Activated CD8-positive, alpha-beta memory T cell treated with anti-CD3 and anti-CD28 coated beads, Interleukin-2, amount 10 ng/mL, durations not matched to agents 7 days and 5 days (primary cell): Measurements from ENCODE around the gene LVRN. TPM values are rescaled to one million over a fixed set of nuclear protein-coding genes. Genes with fewer than 3 reads are reported as not detected.
A peak's percentile ranks its signal among the peaks of the same experiment; 100 is the strongest.
"Not testable (repeated sequence)": the region's sequence is repeated elsewhere in the genome, so short reads cannot be mapped to it uniquely, and the experiment has no call there.

ENCODE experiments used
- ATAC-seq: fragments of 150-1000 bp; cut with Tn5 transposase; one replicate; pipeline ENCODE4 v1.10.0; 2021; ENCODE audit warnings: moderate library complexity
- CTCF ChIA-PET: fragments of 350-600 bp; sonication (Branson Sonifier 250); formaldehyde crosslinking; loops from one replicate; lab custom pipeline; 2021; ENCODE audit warnings: antibody characterized with exemption; lab: Charles Lee
- DNase-seq: peaks from one replicate; pipeline ENCODE4 v3.0.0-alpha.2; 2020
- H3K27ac Mint-ChIP-seq: one replicate; pipeline ENCODE4 v1.8.0; 2021; ENCODE audit warnings: mild to moderate bottlenecking, mixed read lengths
- H3K27me3 Mint-ChIP-seq: one replicate; pipeline ENCODE4 v1.8.0; 2021; ENCODE audit warnings: mixed read lengths
- H3K36me3 Mint-ChIP-seq: one replicate; pipeline ENCODE4 v1.8.0; 2021; ENCODE audit warnings: mild to moderate bottlenecking, mixed read lengths
- H3K4me1 Mint-ChIP-seq: one replicate; pipeline ENCODE4 v1.8.0; 2021; ENCODE audit warnings: mixed read lengths
- H3K4me3 Mint-ChIP-seq: one replicate; pipeline ENCODE4 v1.8.0; 2021; ENCODE audit warnings: mild to moderate bottlenecking, moderate library complexity, mixed read lengths
- H3K9me3 Mint-ChIP-seq: one replicate; pipeline ENCODE4 v1.8.0; 2022; ENCODE audit warnings: low read depth, mixed read lengths
- total RNA-seq, 2 experiments: library from RNA; stranded (reverse); gene quantifications; one replicate each; pipeline ENCODE4 v1.2.3, GENCODE V29; 2021

LVRN gene, protein sequence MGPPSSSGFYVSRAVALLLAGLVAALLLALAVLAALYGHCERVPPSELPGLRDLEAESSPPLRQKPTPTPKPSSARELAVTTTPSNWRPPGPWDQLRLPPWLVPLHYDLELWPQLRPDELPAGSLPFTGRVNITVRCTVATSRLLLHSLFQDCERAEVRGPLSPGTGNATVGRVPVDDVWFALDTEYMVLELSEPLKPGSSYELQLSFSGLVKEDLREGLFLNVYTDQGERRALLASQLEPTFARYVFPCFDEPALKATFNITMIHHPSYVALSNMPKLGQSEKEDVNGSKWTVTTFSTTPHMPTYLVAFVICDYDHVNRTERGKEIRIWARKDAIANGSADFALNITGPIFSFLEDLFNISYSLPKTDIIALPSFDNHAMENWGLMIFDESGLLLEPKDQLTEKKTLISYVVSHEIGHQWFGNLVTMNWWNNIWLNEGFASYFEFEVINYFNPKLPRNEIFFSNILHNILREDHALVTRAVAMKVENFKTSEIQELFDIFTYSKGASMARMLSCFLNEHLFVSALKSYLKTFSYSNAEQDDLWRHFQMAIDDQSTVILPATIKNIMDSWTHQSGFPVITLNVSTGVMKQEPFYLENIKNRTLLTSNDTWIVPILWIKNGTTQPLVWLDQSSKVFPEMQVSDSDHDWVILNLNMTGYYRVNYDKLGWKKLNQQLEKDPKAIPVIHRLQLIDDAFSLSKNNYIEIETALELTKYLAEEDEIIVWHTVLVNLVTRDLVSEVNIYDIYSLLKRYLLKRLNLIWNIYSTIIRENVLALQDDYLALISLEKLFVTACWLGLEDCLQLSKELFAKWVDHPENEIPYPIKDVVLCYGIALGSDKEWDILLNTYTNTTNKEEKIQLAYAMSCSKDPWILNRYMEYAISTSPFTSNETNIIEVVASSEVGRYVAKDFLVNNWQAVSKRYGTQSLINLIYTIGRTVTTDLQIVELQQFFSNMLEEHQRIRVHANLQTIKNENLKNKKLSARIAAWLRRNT
- under 1 TPM; 0.09 to 0.23 TPM for total RNA-seq

DNA sequence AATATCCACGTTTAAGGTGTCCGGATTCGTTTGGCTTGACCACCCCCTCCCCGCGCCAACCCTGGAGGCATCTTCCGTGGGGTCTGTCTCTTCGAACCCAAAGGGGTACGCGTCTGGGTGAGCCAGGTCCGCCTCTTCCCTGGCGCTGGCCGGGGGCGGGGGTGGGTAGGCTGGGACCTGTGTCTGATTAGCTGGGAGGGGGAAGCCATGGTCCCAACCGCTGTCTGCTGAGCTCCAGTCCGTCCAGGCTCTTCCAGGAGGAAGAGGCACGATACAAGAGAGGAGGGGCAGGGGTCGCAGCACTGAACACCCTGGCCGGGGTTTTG lies at the start of gene LVRN:
LVRN (plus strand) TSS at position 237 of the 326 bp plus-strand sequence. CDS start 143 bp downstream, outside the sequence.
- Mint-ChIP-seq H3K36me3 (no peaks in the 10 kb centered on the region), H3K4me3 (peak within 1 kb of the TSS; percentile 19), H3K4me1 (peaks cover 13% of the 10 kb centered on the region), H3K27me3 (peaks cover 73% of the 10 kb centered on the region), H3K9me3 (no peaks in the 10 kb centered on the region), H3K27ac (no peak within 1 kb of the TSS)
- DNase-seq (no peak), ATAC-seq (no peak)
- CTCF ChIA-PET: interaction anchor here (0.8 to 1.0 kb wide), 2 partner anchors 69 to 106 kb away, joined by 3 read pairs; no protein-coding TSS in a partner anchor

DNA sequence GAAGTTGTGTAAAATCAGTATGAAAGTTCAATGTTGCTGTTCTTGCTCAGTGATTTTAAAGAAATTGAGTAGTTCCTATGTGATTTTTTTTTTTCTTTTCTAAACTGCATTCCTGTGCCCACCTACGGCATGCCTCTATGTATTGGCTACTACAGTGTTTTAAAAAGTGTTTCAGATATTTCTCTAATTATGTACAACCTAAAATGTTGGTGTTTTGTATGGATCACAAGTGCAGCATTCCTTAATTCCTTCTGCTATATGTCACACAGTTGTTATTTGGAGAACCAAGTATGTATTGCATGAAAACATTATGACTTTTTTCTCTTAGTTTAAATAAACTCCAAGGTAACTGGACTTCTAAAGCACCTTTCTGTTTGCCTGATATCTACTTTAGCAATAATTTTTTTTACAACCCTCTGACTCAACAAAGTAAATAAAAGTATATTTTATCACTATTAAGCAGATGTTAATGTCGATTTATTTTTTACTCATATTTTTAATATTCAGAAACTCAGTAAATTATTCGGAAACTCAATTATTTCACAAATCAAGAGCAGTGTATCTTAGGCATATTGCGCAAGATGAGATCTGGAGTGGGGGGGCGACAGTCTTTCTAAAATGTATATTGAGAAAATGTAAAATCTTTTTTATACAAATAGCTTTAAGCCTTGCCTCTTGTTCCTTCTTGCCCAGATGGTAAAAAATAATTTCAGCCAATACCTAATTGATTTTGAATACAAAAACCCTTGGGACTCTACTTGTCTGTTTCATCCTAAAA lies 48.5 kb upstream of the LVRN start:
- H3K27me3 Mint-ChIP-seq, H3K4me3 Mint-ChIP-seq, DNase-seq, H3K27ac Mint-ChIP-seq, CTCF ChIA-PET, ATAC-seq, H3K4me1 Mint-ChIP-seq, H3K36me3 Mint-ChIP-seq, H3K9me3 Mint-ChIP-seq: not testable (repeated sequence)

DNA sequence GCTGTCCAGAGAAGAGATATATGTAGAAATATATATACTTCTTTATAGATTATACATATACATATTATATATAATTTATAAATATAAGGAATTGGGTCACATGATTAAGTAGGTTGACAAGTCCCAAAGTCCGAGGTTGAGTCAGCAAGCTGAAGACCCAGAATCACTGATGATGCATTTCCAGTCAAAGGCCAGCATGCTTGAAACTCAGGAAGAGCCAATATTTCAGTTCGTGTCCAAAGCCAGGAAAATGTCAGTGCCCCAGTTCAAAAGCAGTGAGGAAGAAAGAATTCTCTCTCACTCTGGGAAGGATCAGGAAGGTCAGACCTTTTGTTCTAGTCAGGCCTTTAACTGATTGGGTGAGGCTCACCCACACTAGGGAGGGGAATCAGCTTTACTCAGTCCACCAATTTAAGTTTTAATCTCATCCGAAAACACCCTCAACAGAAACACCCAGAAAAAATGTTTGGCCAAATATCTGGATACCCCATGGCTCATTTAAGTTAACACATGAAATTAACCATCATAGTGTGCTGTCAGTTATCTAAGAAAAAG lies 42.0 kb upstream of the LVRN start:
- Mint-ChIP-seq H3K9me3 (no peaks in the 10 kb centered on the region), H3K4me1 (no peaks in the 10 kb centered on the region), H3K27ac (no peak overlapping the region), H3K4me3 (no peak overlapping the region), H3K36me3 (peaks cover 2% of the 10 kb centered on the region), H3K27me3 (no peaks in the 10 kb centered on the region)
- DNase-seq (no peak), ATAC-seq (no peak)
- CTCF ChIA-PET: no interaction called here

DNA sequence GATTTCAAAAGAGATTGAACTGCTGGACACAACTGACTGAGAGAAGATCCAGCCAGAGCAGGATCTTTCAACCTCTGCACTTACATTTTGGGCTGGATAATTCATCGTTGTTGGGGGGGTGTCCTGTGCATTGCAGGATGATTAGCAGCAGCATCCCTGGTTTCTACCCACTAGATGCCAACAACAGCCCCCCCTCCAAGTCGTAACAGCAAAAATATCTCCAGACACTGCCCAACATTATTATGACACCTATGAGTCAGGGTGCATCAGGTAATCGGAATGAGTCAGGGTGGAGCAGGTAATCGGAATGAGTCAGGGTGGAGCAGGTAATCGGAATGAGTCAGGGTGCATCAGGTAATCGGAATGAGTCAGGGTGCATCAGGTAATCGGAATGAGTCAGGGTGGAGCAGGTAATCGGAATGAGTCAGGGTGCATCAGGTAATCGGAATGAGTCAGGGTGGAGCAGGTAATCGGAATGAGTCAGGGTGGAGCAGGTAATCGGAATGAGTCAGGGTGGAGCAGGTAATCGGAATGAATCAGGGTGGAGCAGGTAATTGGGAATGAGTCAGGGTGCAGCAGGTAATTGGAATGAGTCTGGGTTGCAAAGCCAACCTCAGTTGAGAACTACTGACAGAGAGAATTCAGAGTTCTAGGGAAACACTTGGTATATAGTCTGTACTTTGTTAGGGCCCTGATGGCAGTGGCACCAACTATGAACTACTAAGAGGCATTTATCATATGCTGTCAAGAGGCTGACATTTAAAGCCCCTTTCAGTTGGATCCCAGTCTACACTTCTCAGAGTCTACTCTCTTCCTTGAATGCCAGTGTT lies 33.5 kb upstream of the LVRN start:
- H3K36me3 Mint-ChIP-seq, H3K9me3 Mint-ChIP-seq, H3K4me3 Mint-ChIP-seq, ATAC-seq, H3K27me3 Mint-ChIP-seq, H3K4me1 Mint-ChIP-seq, DNase-seq, H3K27ac Mint-ChIP-seq: not testable (repeated sequence)
- CTCF ChIA-PET: interaction anchor here (1.4 kb wide), 1 partner anchor 20 kb away, joined by 3 read pairs; no protein-coding TSS in a partner anchor

DNA sequence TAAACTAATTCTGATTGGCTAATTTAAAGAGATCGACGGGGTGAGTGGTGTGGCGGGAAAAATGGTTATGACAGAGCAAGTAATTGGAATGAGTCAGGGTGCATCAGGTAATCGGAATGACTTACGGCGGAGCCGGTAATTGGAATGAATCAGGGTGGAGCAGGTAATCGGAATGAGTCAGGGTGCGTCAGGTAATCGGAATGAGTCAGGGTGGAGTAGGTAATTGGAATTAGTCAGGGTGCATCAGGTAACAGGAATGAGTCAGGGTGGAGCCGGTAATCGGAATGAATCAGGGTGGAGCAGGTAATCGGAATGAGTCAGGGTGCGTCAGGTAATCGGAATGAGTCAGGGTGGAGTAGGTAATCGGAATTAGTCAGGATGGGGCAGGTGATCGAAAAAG lies 32.1 kb upstream of the LVRN start:
- H3K9me3 Mint-ChIP-seq, CTCF ChIA-PET, H3K27ac Mint-ChIP-seq, H3K4me1 Mint-ChIP-seq, H3K4me3 Mint-ChIP-seq, DNase-seq, H3K36me3 Mint-ChIP-seq, H3K27me3 Mint-ChIP-seq, ATAC-seq: not testable (repeated sequence)

DNA sequence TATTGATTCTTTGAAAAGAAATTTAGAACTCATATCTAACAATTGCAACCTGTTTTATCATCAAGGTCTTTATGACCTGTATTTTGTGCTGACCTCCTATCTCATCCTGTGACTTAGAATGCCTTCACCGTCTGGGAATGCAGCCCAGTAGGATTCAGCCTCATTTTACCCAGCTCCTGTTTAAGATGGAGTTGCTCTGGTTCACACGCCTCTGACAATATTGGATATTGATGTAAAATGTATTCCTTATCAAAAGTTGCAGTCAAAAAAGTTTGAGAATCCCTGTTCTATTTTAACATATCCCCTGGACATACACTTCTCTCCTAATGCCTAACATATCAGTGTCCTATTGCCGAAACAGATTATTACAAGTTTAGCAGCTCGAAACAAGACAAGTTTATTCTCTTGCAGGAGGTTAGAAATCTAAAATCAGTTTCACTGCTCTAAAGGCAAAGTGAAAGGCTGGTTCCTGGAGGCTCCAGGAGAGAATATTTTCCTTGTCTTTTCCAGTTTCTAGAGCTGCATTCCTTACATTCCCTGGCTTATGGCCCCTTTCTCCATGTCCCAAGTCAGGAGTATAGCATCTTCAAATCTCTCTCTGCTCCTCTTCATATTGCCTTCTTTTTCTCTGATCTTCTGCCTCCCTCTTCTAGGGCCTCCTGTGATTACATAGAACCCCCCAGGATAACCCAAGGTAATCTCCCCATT lies 31.5 kb upstream of the LVRN start:
- Mint-ChIP-seq H3K27me3 (no peaks in the 10 kb centered on the region), H3K36me3 (no peaks in the 10 kb centered on the region), H3K9me3 (no peaks in the 10 kb centered on the region), H3K4me3 (no peak overlapping the region), H3K27ac (no peak overlapping the region), H3K4me1 (no peaks in the 10 kb centered on the region)
- CTCF ChIA-PET: no interaction called here
- ATAC-seq (no peak), DNase-seq (no peak)

DNA sequence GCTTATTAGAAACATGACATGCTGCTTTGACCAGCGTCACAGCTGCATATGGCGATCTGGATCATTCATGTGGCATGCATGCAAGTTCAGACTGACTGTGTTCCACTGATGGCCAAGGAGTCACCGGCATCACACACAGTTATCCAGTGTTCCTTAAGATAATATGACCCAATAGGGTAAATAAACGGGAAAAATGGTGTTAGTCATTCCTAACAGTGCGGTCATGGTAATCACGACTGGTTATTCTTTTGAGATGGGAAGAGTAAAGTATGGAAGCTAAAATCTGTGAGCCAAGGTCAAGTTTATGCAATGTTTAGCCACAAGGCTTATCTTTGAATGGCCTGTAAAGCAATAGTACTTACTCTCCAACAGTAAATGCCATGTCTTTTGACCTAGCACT lies 29.3 kb upstream of the LVRN start:
- CTCF ChIA-PET: no interaction called here
- Mint-ChIP-seq H3K4me1 (no peaks in the 10 kb centered on the region), H3K9me3 (no peaks in the 10 kb centered on the region), H3K27me3 (no peaks in the 10 kb centered on the region), H3K27ac (no peak overlapping the region), H3K4me3 (no peak overlapping the region), H3K36me3 (no peaks in the 10 kb centered on the region)
- DNase-seq (no peak), ATAC-seq (no peak)

DNA sequence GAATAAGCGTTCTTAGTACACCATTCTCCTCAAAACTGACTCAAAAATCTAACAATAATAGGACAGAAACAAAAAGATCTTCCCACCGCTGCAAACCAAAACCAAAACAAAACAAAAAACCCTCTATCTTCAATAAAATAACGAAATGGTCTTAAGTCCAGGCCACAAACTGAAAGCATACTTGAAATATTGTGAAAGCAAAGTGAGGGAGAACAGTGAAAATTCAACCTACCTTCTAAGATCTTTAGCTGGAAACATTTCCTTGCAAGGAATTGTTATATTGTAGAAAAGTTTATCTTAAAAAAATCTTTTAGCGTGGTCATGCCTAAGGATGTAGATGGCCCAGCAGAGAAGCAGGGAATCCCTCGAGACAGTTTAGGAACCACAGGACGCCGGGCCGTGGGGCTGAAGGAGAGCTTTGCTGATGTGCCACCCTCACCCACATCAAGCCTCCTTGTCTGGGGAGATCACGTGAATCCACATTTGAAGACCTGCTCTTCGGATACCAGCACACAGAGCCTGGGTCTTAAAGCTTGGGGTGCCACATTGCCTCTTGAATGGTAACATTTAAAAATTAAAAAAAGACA lies 27.8 kb upstream of the LVRN start:
- no peaks in the 10 kb centered on the region for H3K9me3 Mint-ChIP-seq
- H3K4me3 Mint-ChIP-seq: no peak overlapping the region
- no peak overlapping the region for H3K27ac Mint-ChIP-seq
- DNase-seq (no peak), ATAC-seq (no peak)
- peaks cover 3% of the 10 kb centered on the region for H3K27me3 Mint-ChIP-seq
- no peaks in the 10 kb centered on the region for H3K4me1 Mint-ChIP-seq
- H3K36me3 Mint-ChIP-seq: no peaks in the 10 kb centered on the region
- CTCF ChIA-PET: interaction anchor here (0.7 kb wide), 1 partner anchor 29 kb away, joined by 3 read pairs; no protein-coding TSS in a partner anchor

DNA sequence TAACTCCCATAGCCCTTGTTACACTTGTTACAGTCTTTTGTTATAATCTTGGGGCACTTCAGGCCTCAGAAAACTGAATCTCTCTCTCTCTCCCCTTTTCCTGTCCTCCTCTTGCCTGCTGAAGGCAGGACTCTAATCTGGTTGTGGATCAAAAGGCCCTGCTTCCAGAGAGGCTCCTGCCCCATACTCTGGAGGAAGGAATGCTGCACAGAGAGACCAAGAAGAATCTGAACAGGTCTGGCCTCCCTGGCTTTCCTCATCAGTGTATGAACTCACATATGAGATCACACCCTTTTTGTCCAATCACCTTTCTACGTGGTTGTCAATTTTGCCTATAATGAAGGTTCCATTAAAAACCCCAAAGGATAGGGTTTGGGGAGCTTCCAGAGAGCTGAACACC lies 26.2 kb upstream of the LVRN start:
- no peak for ATAC-seq
- H3K27ac Mint-ChIP-seq: no peak overlapping the region
- H3K4me3 Mint-ChIP-seq: no peak overlapping the region
- H3K36me3 Mint-ChIP-seq: no peaks in the 10 kb centered on the region
- no peaks in the 10 kb centered on the region for H3K9me3 Mint-ChIP-seq
- peaks cover 3% of the 10 kb centered on the region for H3K27me3 Mint-ChIP-seq
- DNase-seq: no peak
- CTCF ChIA-PET: no interaction called here
- H3K4me1 Mint-ChIP-seq: no peaks in the 10 kb centered on the region

DNA sequence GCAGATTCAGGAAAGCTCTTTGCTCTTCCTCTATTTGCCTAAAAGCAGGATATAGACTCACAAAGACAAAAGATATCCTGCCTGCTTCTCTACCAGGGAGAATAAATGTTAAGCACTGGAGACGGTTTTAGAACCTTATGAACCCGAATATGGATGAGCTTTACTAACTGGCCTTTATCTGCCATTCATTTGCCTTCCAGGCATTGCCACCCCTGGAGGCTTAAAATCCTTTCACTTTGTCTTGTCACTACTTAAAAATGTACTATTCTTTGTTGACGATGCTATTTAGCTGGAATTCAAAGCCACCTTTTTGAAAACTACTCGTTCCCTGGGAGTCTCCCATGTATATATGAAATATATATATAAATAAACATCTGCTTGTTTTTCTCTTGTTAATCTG lies 23.2 kb upstream of the LVRN start:
- DNase-seq (no peak), ATAC-seq (no peak)
- CTCF ChIA-PET: interaction anchor here (1.3 kb wide), 1 partner anchor 11 kb away, joined by 3 read pairs; no protein-coding TSS in a partner anchor
- H3K27ac Mint-ChIP-seq: no peak overlapping the region
- no peaks in the 10 kb centered on the region for H3K4me1 Mint-ChIP-seq
- no peaks in the 10 kb centered on the region for H3K36me3 Mint-ChIP-seq
- no peaks in the 10 kb centered on the region for H3K9me3 Mint-ChIP-seq
- H3K4me3 Mint-ChIP-seq: no peak overlapping the region
- H3K27me3 Mint-ChIP-seq: peaks cover 3% of the 10 kb centered on the region

DNA sequence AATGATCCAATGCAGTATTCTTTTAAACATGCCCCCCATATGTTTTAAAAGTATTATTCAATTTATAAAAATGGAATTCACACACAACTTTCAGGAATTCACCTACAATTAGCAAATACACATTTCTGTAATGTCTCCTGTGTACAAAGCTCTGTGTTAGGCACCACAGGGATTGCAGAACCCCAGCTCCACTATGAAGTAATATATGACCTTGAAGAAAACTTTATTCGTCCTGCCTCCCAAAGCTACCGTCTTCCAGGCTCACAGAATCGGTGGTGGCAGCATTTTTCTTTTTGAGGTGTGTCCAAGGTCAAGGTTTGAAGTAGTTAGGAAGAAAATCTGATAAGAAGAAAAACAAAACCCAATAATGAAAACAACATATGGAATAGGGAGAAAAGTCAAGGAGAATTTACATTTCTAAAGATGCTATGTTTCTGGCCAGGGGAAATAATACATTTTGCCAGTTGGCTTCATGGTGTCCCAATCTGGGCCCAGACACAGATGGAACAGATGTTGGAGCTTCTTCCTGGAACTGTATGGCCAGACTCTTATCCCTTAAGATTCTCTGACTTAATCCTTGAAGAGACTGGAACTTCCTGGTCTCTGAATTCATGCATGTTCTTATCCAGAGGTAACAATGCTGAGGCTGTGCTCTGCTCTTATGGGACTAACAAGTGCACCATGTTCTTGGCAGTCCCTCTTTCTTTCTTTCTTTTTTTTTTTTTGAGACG lies 22.0 kb upstream of the LVRN start:
- Mint-ChIP-seq H3K9me3 (no peaks in the 10 kb centered on the region), H3K27me3 (peaks cover 3% of the 10 kb centered on the region), H3K4me1 (no peaks in the 10 kb centered on the region), H3K27ac (no peak overlapping the region), H3K4me3 (no peak overlapping the region), H3K36me3 (no peaks in the 10 kb centered on the region)
- CTCF ChIA-PET: interaction anchor here (1.3 kb wide), 1 partner anchor 12 kb away, joined by 3 read pairs; no protein-coding TSS in a partner anchor
- ATAC-seq: no peak
- no peak for DNase-seq
